Measurements from ENCODE around the gene LAMA4.

The LAMA4 gene

GRCh38 chr6:112249489-112249888, 4.9 kb downstream of the LAMA4 start:
- no peak overlapping the region for H3K4me3 ChIP-seq (ENCODE audit: low read depth, low read length)
- no peaks in the 10 kb centered on the region for H3K27me3 ChIP-seq
- TF ChIP-seq CTCF (IDR thresholded peaks at IDR 0.05; ENCODE audit: low read depth, low read length): no peak
- no peaks in the 10 kb centered on the region; the same call in 1 of the 2 replicates for H3K4me1 ChIP-seq
- H3K36me3 ChIP-seq: no peaks in the 10 kb centered on the region
- no peaks in the 10 kb centered on the region for H3K9me3 ChIP-seq
- DNase-seq: no peak

DNA sequence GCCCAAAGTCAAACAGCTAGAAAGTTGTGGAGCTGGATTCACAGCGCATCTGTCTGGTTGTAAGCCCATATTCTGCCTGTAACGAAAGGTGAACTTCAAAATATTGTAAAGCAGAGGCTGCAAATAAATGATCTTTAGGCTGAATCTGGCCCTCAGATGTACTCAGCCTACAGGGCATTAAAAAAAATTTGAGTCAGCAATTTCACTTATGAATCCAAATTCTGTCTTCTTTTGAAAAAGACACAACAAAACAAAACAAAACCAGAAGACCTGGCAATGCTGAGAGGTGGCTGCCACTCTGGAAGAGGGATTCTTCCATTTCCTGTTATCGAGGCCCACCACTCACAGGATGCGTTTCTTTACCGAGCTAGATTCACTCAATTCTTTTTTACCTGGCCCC, 7.1 kb downstream of the LAMA4 start:
- no peak for DNase-seq
- Histone ChIP-seq H3K4me1 (no peaks in the 10 kb centered on the region; the same call in 1 of the 2 replicates), H3K4me3 (ENCODE audit: low read depth, low read length) (no peak overlapping the region), H3K9me3 (no peaks in the 10 kb centered on the region), H3K36me3 (no peaks in the 10 kb centered on the region), H3K27me3 (no peaks in the 10 kb centered on the region)
- TF ChIP-seq CTCF (IDR thresholded peaks at IDR 0.05; ENCODE audit: low read depth, low read length): no peak

GRCh38 chr6:112245511-112246203, 8.7 kb downstream of the LAMA4 start:
- Histone ChIP-seq H3K9me3 (no peaks in the 10 kb centered on the region), H3K4me3 (ENCODE audit: low read depth, low read length) (no peak overlapping the region), H3K4me1 (no peaks in the 10 kb centered on the region; the same call in none of the 2 replicates), H3K27me3 (no peaks in the 10 kb centered on the region), H3K36me3 (no peaks in the 10 kb centered on the region)
- no peak for TF ChIP-seq CTCF (IDR thresholded peaks at IDR 0.05; ENCODE audit: low read depth, low read length)
- no peak for DNase-seq

DNA sequence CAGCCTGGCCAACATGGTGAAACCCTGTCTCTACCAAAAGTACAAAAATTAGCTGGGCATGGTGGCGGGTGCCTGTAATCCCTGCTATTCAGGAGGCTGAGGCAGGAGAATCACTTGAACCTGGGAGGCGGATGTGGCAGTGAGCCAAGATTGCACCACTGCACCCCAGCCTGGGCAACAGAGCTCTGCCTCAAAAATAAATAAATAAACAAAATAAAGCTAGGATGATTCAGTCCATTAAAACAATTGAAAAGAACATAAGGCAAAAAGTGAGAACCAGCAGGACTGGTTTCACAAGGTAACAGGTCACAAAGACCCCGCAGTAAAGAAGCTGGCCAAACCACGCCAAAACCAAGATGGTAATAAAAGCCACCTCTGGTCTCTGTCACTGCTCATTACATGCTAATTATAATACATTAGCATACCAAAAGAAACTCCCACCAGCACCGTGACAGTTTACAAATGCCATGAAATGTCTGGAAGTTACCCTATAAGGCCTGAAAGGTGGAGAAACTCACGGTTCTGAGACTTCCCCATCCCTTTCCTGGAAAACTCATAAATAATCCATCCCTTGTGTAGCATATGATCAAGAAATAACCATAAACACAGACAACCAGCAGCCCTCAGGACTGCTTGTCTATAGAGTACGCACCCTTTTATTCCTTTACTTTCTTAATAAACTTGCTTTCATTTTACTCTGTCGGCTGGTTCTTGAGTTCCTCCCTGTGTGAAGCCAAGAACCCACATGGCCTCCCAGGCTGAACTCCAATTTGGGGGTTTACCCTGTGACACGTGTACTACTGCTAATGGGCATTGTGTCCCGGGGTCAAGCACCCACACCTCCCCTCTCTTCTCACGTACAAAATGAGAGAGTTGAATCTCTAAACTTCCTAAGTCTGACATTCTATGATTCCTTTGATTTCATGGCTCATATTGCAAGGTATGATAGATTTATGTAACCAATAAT, 10.2 kb downstream of the LAMA4 start:
- H3K9me3 ChIP-seq: no peaks in the 10 kb centered on the region
- H3K27me3 ChIP-seq: no peaks in the 10 kb centered on the region
- no peak overlapping the region for H3K4me3 ChIP-seq (ENCODE audit: low read depth, low read length)
- H3K36me3 ChIP-seq: no peaks in the 10 kb centered on the region
- DNase-seq: no peak
- TF ChIP-seq CTCF (IDR thresholded peaks at IDR 0.05; ENCODE audit: low read depth, low read length): no peak
- no peaks in the 10 kb centered on the region; the same call in 1 of the 2 replicates for H3K4me1 ChIP-seq

GRCh38 chr6:112241820-112242429, 12.4 kb downstream of the LAMA4 start:
- Histone ChIP-seq H3K4me1 (peaks cover 10% of the 10 kb centered on the region), H3K9me3 (no peaks in the 10 kb centered on the region), H3K27me3 (no peaks in the 10 kb centered on the region), H3K36me3 (no peaks in the 10 kb centered on the region), H3K4me3 (ENCODE audit: low read depth, low read length) (no peak overlapping the region)
- DNase-seq: no peak
- TF ChIP-seq CTCF (IDR thresholded peaks at IDR 0.05; ENCODE audit: low read depth, low read length): no peak

Measured in BE2C (cell line).